ENCODE data around the gene PHKA2.

The PHKA2 gene

GRCh38 chrX:18879144-18879543 lies 104.8 kb downstream of the PHKA2 start:
- TF ChIP-seq CTCF (IDR thresholded peaks at IDR 0.05; ENCODE audit: low read depth, low read length) (no peak), MYC (IDR thresholded peaks at IDR 0.05; ENCODE audit: low read depth, low read length) (no peak), POLR2A (IDR thresholded peaks at IDR 0.05; ENCODE audit: extremely low read depth, insufficient read length) (no peak), MAX (IDR thresholded peaks at IDR 0.05; ENCODE audit: low read depth, low read length) (no peak)
- no peak for DNase-seq (ENCODE audit: low read depth)
- H3K4me3 ChIP-seq (ENCODE audit: low read depth, low read length) = no peak overlapping the region

- H3K4me3 ChIP-seq (ENCODE audit: low read depth, low read length) = no peak overlapping the region
- no peak for DNase-seq (ENCODE audit: low read depth)
- TF ChIP-seq CTCF (IDR thresholded peaks at IDR 0.05; ENCODE audit: low read depth, low read length) = no peak
- TF ChIP-seq MAX (IDR thresholded peaks at IDR 0.05; ENCODE audit: low read depth, low read length) = no peak
- TF ChIP-seq MYC (IDR thresholded peaks at IDR 0.05; ENCODE audit: low read depth, low read length) = no peak
- TF ChIP-seq POLR2A (IDR thresholded peaks at IDR 0.05; ENCODE audit: extremely low read depth, insufficient read length) = no peak
These were observed 106.4 kb downstream of the PHKA2 start for GRCh38 chrX:18877469-18877868.

GRCh38 chrX:18875256-18875878 lies 108.5 kb downstream of the PHKA2 start:
- TF ChIP-seq POLR2A (IDR thresholded peaks at IDR 0.05; ENCODE audit: extremely low read depth, insufficient read length) (no peak), MAX (IDR thresholded peaks at IDR 0.05; ENCODE audit: low read depth, low read length) (no peak), MYC (IDR thresholded peaks at IDR 0.05; ENCODE audit: low read depth, low read length) (no peak), CTCF (IDR thresholded peaks at IDR 0.05; ENCODE audit: low read depth, low read length) (no peak)
- no peak for DNase-seq (ENCODE audit: low read depth)
- no peak overlapping the region for H3K4me3 ChIP-seq (ENCODE audit: low read depth, low read length)

- no peak for DNase-seq (ENCODE audit: low read depth)
- no peak overlapping the region for H3K4me3 ChIP-seq (ENCODE audit: low read depth, low read length)
- TF ChIP-seq CTCF (IDR thresholded peaks at IDR 0.05; ENCODE audit: low read depth, low read length) (no peak), MAX (IDR thresholded peaks at IDR 0.05; ENCODE audit: low read depth, low read length) (no peak)
These were observed 109.2 kb downstream of the PHKA2 start for GRCh38 chrX:18874560-18875255.

- no peak for DNase-seq (ENCODE audit: low read depth)
- no peak overlapping the region for H3K4me3 ChIP-seq (ENCODE audit: low read depth, low read length)
- TF ChIP-seq MAX (IDR thresholded peaks at IDR 0.05; ENCODE audit: low read depth, low read length) (no peak), CTCF (IDR thresholded peaks at IDR 0.05; ENCODE audit: low read depth, low read length) (no peak), MYC (IDR thresholded peaks at IDR 0.05; ENCODE audit: low read depth, low read length) (no peak), POLR2A (IDR thresholded peaks at IDR 0.05; ENCODE audit: extremely low read depth, insufficient read length) (no peak)
These were observed 110.1 kb downstream of the PHKA2 start for GRCh38 chrX:18873836-18874235.

All from NB4 (cell line).